ENCODE results near the gene ZC3H12C.
"Not testable (repeated sequence)": the region's sequence is repeated elsewhere in the genome, so short reads cannot be mapped to it uniquely, and the experiment has no call there.

The ZC3H12C gene

GRCh38 chr11:110176366-110177085 lies 83.3 kb downstream of the ZC3H12C start:
- FAIRE-seq (no peak), DNase-seq (ENCODE audit: low spot score) (no peak)

- DNase-seq (ENCODE audit: low spot score) (no peak), FAIRE-seq (no peak)
Measured at GRCh38 chr11:110177086-110177456, 83.9 kb downstream of the ZC3H12C start.

GRCh38 chr11:110179064-110179463 lies 85.9 kb downstream of the ZC3H12C start:
- DNase-seq (ENCODE audit: low spot score) (no peak), FAIRE-seq (no peak)

- DNase-seq (ENCODE audit: low spot score) = peak; percentile 55
- FAIRE-seq = peak; percentile 70
Measured at GRCh38 chr11:110182886-110183285, 89.7 kb downstream of the ZC3H12C start.

GRCh38 chr11:110184456-110184855 lies 91.3 kb downstream of the ZC3H12C start:
- no peak for FAIRE-seq
- no peak for DNase-seq (ENCODE audit: low spot score)

- no peak for DNase-seq (ENCODE audit: low spot score)
- no peak for FAIRE-seq
Measured at GRCh38 chr11:110185121-110185591, 92.0 kb downstream of the ZC3H12C start.

GRCh38 chr11:110185599-110185998 lies 92.4 kb downstream of the ZC3H12C start:
- no peak for FAIRE-seq

GRCh38 chr11:110186456-110186855 lies 93.3 kb downstream of the ZC3H12C start:
- no peak for FAIRE-seq
- DNase-seq (ENCODE audit: low spot score) = no peak

More at GRCh38 chr11:110185599-110185998, 92.4 kb downstream of the ZC3H12C start:
- DNase-seq (ENCODE audit: low spot score) = no peak

GRCh38 chr11:110186867-110187266 lies 93.7 kb downstream of the ZC3H12C start:
- FAIRE-seq (no peak), DNase-seq (ENCODE audit: low spot score) (no peak)

GRCh38 chr11:110187731-110188130 lies 94.5 kb downstream of the ZC3H12C start:
- no peak for DNase-seq (ENCODE audit: low spot score)
- no peak for FAIRE-seq

GRCh38 chr11:110190885-110191284 lies 97.7 kb downstream of the ZC3H12C start:
- FAIRE-seq (no peak), DNase-seq (ENCODE audit: low spot score) (no peak)

- not testable (repeated sequence) for DNase-seq (ENCODE audit: low spot score); FAIRE-seq
Measured at GRCh38 chr11:110192604-110193282, 99.6 kb downstream of the ZC3H12C start.

- FAIRE-seq = not testable (repeated sequence)
- DNase-seq (ENCODE audit: low spot score) = peak; percentile 26
Measured at GRCh38 chr11:110194211-110194766, 101.1 kb downstream of the ZC3H12C start.

GRCh38 chr11:110196241-110196754 lies 103.1 kb downstream of the ZC3H12C start:
- peak; percentile 92 for FAIRE-seq
- peak; percentile 59 for DNase-seq (ENCODE audit: low spot score)

- no peak for FAIRE-seq
- no peak for DNase-seq (ENCODE audit: low spot score)
Measured at GRCh38 chr11:110196884-110197420, 103.8 kb downstream of the ZC3H12C start.

- no peak for DNase-seq (ENCODE audit: low spot score)
- no peak for FAIRE-seq
Measured at GRCh38 chr11:110198031-110198729, 105.0 kb downstream of the ZC3H12C start.

GRCh38 chr11:110199184-110199981 lies 106.2 kb downstream of the ZC3H12C start:
- FAIRE-seq = no peak
- no peak for DNase-seq (ENCODE audit: low spot score)

- FAIRE-seq (no peak), DNase-seq (ENCODE audit: low spot score) (no peak)
Measured at GRCh38 chr11:110200241-110200640, 107.0 kb downstream of the ZC3H12C start.

- DNase-seq (ENCODE audit: low spot score) (no peak), FAIRE-seq (no peak)
Measured at GRCh38 chr11:110200836-110201235, 107.6 kb downstream of the ZC3H12C start.

GRCh38 chr11:110207123-110207522 lies 113.9 kb downstream of the ZC3H12C start:
- FAIRE-seq (peak; percentile 56), DNase-seq (ENCODE audit: low spot score) (no peak)
